NK-92 (cell line): ENCODE results near the gene PBX1.

Experiments used
- DNase-seq: peaks from one replicate; lab custom pipeline; 2025; ENCODE audit not compliant: unreplicated experiment; lab: John Stamatoyannopoulos, UW

Gene PBX1

GRCh38 chr1:164613176-164613575 is 54.2 kb downstream of the PBX1 start:
- DNase-seq: no peak

DNA sequence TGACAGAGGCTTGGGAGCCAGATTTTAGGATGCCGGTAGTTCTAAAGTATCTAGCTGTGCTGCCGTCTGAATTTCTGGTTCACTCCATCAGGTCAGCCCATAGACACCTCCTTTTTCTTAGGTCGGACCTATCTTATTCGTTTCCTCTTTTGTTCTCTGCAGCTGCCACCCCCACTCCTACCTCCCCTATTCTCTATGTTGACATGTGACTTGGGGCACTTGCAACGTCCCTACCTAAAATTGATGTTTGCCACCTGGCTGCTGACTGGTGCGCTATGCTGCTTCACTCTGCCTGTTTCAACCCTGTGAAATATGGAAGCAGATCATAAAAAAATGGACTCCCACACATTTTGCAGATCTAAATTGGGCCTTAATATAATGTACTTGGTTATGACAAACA is 55.3 kb downstream of the PBX1 start:
- no peak for DNase-seq

DNA sequence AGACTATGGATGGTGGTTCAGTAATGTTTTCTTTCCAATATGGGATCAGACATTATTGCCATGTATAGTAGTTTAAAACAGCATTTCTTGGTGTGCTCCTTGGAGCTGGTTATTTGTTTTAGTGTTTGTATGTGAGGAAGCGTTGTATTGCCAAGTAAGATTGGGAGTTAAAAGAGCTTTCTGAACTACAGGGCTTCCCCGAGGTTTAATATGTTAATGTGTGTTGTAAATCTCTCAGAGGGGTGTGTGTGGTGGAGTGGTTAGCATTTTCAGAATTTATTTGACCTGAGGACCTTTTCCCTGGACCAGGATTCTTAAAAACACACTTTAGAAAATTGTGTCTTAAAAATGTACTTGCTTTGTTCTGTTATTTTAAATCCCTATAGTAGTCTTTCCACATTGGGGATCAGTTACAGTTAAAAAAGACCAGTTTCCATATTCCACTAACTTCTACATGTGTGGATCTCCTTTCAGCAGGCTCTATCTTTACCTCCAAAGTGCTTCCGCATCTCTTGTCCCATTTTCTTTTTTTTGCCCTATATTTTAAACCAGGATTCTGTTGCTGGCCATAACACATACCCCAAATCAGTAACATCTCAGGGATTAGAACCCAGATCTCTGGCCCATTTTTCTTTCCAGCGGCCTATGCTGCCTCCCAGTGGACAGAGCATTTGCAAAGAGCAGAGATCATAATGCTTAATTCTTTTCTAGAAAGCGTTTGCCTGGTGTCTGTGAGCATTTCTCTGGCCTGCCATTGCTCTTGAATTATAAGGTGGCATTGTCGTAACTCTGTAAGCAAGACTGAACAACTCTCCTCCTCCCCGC is 58.6 kb downstream of the PBX1 start:
- no peak for DNase-seq

GRCh38 chr1:164618202-164618564 is 59.2 kb downstream of the PBX1 start:
- no peak for DNase-seq

- DNase-seq: no peak
Measured at GRCh38 chr1:164619006-164619784, 60.2 kb downstream of the PBX1 start.

DNA sequence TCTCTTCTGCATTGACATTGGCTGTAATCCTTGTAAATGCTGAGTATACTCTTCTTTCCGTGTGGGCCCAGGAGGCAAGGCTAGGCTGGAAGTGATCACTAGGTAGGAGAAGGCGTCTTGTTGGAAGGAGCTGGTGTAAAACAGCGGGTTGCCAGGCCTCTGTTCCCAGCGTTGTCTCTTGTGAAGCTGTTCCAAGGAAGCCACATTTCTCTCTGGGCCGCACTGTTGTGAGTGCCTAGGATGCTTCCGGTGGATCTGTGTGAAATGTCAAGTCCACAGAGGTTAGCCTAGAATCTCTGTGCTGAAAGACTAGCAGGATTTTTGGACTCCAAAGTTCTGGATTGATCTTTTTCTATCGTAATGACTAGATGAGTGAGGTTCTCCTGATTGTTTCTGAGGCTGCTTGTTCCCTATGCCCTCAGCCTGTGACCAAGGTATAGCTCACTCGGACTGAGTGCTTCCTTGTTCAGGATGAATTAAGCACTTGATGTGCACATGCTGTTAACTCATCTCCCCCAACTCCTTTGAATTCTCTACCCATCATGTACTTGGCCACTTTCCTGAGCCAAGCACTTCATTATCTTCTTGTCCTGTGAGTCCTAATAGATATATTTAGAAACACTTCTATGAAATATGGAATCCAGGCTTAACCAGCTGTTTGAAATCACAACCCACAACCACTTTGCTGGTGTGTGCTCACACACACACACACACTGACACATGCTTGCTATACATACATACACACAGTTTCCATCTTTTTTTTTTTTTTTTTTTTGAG is 63.3 kb downstream of the PBX1 start:
- DNase-seq: no peak

- no peak for DNase-seq
Measured at GRCh38 chr1:164623805-164624204, 64.8 kb downstream of the PBX1 start.

DNA sequence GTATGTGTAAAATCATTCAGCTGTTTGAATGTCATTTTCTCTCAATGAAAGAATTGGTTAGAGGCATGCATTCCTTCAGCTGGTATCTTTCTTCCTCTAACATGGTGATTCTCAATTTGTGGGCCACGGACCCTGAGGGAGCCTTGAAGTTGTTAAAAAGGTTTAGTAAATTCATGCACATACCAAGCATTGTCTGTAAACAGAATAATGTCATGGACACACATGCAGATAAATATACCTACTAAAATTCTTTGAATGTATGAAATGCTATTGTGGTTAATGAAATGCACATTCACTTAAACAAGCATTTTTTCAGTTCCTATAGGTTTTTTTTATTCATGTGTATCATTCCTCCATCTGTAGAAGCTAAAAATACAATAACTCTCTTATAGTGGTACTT is 65.4 kb downstream of the PBX1 start:
- DNase-seq: no peak

DNA sequence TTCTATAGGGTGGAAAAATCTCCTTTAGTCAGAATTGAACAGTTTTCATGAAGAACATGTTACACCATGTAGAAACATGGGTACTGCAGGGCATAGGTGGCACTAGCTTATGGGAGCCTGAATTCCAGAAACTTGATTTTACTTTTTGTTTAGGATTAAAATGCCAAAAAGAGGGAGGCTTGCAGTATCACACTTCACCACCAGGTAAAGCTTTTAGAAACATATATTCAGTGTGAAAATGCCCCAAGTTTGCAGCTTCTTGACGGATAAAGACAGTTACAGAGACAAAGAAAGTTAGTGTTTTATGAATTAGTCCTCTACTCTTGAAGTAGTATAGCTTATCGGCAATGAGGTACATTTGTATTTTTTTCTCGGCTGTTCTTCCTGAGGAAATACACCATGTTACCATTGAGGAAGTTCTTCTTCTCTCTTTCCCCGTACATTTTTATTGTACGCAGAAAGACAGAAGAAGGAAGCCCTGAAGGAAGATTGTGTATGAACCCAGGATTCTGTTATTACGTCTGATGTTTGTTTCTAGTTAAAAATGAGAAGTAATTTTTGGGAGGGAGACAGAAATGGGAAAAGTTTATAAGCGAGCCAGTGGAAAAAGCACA is 66.1 kb downstream of the PBX1 start:
- DNase-seq: no peak

DNA sequence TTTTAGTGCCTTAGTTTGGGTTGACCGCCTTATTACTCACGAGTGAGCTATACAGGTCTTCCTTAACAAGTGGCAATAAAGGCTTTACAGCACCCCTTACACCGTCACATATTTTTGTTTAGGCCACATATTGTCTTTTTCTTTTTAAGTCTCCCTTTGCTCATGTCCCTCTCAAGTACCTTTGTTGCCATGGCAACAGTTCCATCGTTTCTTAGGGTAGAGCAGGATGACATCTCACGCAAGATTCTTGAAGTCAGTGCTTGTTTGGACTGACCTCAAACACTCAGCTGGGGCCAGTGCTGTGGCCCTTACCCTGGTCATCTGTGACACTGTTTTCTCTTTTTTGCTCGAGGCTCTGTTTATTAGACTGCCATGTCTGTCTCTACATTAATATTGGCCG is 69.8 kb downstream of the PBX1 start:
- no peak for DNase-seq

GRCh38 chr1:164629971-164630370 is 71.0 kb downstream of the PBX1 start:
- no peak for DNase-seq

DNA sequence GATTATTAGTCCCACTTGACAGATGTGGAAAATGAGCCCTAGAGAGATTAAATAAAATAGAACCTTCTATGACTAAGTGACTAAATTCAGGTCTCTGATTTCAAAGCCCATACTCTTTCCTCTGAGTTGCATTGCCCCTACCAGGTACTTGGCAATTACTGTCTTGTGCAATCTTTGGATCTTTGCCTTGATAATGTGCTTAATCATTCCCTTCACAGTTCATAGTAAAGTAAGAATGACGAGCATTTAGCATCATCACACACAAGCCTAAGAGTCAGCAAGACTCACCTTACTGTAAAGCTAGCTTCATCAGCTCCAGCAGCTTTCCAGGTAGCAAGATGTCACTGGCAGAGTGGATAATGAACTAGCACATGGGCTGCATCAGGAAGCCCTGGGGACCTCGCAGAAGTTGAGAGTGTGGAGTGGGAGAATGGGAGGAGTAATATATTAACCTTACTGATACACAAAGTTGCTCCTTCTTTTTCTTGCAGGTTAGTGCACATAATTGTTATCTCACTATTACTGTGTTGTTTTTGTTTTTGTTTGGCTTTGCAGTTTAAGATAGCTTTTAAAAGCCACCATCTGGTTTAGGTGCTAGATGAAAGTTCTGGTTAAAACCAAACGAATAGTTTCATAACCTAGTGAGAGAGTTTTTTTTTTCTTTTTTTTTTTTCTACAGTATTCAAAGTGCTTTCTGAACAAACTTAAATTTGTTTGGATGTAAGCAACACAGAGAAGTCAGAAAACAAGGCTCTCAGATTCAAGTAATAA is 71.8 kb downstream of the PBX1 start:
- DNase-seq: no peak

DNA sequence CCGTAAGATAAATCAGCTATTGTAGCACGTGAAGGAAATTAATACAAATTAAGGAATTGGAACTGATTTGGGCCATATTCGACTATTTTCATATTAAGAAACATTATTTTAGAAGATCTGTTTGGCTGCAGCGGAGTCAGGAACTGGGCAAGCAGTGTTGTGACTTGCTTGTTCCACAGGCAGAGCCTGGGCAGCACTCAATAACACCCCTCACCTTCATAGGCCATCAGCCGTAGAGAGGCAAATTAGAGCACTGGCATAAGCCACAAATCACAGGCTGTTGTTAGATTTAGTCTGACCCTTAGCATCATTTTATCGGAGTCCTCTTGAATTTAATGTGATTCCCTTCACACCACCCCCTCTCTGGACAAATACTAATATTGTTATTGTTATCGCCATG is 72.8 kb downstream of the PBX1 start:
- DNase-seq: no peak

- DNase-seq: no peak
Measured at GRCh38 chr1:164633997-164634396, 75.0 kb downstream of the PBX1 start.

DNA sequence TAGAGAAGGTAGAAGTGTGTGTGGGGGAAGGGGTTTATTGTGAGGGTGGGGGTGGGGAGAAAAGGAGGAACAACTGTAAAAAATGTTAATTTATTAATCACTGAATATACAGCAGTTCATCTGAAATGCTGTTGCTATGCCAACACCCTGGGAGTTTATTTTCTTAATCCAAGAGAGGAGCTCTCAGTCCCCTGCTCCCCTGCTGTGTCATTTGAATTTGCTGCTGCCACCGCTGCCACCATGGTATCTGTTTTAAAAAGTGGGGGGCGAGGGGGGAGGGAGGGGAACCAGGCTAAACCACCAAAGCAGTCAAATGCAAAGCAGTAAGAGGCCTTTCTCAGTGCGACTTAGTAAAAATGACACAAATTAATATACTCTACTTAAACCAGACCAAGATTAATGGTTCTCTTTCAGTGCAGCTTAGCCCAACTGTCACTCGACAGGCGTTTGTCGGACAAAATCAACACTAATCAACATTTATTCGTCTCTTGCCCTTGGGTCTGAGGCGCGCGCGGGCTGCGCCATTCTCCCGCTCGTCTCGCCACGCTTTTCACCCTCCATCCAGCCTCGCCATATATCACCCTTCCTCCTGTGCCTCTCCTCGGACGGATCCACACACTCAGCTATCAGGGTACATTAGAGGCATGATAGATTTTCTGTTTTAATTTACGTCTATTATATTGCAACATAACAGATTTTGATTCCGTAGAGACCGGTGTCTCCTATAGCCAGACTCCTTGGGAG is 76.2 kb downstream of the PBX1 start:
- DNase-seq: no peak

- no peak for DNase-seq
Measured at GRCh38 chr1:164635803-164636731, 77.1 kb downstream of the PBX1 start.

GRCh38 chr1:164636757-164637156 is 77.8 kb downstream of the PBX1 start:
- no peak for DNase-seq

DNA sequence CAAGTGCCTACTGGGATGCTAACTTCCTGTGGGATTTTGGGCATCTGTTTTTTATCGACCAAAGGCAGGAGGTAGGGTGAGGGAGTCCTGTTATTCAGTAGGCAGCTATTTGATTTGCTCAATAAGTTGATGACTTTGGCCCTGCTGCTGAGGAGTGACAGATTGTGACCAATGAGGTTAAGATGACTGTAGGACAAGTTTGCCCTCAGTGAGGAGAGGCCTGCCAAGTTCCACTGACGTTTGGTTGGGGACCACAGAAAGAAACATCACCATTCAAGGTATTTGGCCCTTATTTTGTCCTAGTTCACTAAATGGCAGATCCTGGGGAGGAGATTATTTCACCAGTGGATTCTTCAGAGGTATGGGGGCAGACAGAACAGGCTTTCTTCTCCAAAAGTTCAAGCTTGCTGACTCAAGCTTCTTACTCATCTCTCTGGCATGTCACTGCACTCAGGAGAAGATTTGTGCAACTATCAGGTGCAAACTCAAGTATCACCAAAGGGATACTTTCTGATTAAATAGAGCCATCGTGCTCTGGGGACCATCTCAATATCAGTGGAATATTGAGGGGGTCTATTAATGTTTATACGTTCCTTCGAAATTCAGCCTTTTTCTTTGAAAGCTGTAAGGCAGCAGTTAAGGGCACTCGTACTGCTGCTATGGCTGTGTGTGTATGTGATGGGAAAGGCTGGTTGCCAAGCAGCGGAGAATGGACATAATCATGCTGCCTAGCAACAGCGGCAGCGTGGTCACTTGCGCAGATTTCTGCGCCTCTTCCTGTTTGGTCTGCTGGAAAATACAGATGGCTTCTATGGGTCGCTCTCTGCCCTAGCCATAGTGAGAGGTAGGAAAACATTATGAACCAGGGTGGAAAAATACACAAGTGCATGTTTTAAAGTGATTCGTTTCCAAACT is 78.7 kb downstream of the PBX1 start:
- no peak for DNase-seq
